ENCODE measurements around the gene SETDB1. TPM values are rescaled to one million over a fixed set of nuclear protein-coding genes. Genes with fewer than 3 reads are reported as not detected.
A peak's percentile ranks its signal among the peaks of the same experiment; 100 is the strongest.

Gene SETDB1
- total and polyA plus RNA-seq, 2 of the 13 experiments (the other 11 are each of a cell fraction or from before 2014, with no cell fraction given) = 33.1 to 34.6 TPM

DNA sequence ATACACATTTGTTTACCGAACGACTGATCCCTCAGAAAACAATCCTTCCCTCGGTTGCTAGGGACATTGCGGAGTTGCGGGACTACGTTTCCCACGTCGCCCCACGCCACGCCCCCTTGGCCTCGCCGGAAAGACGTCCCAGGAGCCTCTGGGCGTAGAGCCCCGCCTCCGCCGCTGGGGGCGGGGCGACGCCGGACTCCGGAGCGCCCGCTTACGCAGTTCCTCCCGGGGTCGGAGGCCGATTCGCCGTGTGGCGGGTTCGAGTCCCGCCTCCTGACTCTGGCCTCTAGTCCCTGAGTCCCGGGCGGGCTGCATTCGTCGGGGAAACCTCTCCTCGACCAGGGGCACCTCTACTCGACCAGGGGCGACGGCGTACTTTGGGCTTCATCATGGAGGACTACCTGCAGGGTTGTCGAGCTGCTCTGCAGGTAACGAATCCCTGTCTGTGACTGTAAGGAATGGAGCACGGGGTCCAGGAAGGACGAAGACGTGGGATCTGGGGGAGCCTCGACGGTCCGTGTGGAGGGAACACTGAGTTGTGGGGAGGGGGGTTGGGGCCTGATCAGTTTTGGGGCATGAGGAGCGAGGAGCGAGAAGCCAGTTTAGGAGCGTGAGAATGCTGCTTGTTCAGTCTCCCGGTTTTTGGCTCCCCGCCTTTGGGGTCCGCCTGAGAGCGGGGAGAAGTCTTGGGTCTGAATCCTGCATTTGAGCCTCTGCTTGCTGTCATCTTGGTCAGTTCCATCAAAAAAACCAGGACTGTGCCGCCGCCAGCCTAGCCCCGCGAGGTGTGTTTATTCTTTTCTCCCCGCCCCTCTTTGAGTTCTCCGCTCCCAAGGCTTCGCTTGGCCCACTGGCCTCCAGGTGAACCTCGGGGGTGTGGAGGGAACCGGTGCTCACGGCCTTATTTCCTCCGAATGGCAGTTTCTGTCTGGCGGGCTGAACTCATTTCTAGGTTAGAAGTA lies 82.4 kb downstream of the SETDB1 start, which contains the start of gene PRUNE1 (continued):
- peak; percentile 56 for TF ChIP-seq ZNF407 (CRISPR knock-in tag; IDR thresholded peaks at IDR 0.05; ENCODE audit: not compliant biosample characterization)
- TF ChIP-seq ZNF251 (CRISPR knock-in tag; IDR thresholded peaks at IDR 0.05) = no peak
- TF ChIP-seq ZNF777 (CRISPR knock-in tag; IDR thresholded peaks at IDR 0.05) = peak; percentile 69; the same call in 1 of the 2 replicates
- no peak for TF ChIP-seq STAT5B (CRISPR knock-in tag; IDR thresholded peaks at IDR 0.05)
- TF ChIP-seq SOX13 (IDR thresholded peaks at IDR 0.05) = no peak
- TF ChIP-seq SOX13 (CRISPR knock-in tag; conservative IDR thresholded peaks at IDR 0.05 in 1 of 2, IDR thresholded peaks at IDR 0.05 in 1 of 2) = peak in 1 of 2 experiments; percentile 40; a peak in 1 of 4 replicates
- TF ChIP-seq, protein P1, sequence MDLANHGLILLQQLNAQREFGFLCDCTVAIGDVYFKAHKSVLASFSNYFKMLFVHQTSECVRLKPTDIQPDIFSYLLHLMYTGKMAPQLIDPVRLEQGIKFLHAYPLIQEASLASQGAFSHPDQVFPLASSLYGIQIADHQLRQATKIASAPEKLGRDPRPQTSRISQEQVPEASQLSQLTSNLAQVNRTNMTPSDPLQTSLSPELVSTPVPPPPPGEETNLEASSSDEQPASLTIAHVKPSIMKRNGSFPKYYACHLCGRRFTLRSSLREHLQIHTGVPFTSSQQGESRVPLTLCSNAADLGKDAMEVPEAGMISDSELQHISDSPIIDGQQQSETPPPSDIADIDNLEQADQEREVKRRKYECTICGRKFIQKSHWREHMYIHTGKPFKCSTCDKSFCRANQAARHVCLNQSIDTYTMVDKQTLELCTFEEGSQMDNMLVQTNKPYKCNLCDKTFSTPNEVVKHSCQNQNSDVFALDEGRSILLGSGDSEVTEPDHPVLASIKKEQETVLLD (CRISPR knock-in tag; IDR thresholded peaks at IDR 0.05; ENCODE audit: low read depth) = no peak
- TF ChIP-seq, protein P2, sequence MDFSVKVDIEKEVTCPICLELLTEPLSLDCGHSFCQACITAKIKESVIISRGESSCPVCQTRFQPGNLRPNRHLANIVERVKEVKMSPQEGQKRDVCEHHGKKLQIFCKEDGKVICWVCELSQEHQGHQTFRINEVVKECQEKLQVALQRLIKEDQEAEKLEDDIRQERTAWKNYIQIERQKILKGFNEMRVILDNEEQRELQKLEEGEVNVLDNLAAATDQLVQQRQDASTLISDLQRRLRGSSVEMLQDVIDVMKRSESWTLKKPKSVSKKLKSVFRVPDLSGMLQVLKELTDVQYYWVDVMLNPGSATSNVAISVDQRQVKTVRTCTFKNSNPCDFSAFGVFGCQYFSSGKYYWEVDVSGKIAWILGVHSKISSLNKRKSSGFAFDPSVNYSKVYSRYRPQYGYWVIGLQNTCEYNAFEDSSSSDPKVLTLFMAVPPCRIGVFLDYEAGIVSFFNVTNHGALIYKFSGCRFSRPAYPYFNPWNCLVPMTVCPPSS (IDR thresholded peaks at IDR 0.05) = no peak
- TF ChIP-seq GLI4 (CRISPR knock-in tag; IDR thresholded peaks at IDR 0.05; ENCODE audit: borderline replicate concordance) = peak; percentile 66; the same call in 1 of the 2 replicates
- TF ChIP-seq RARA (CRISPR knock-in tag; IDR thresholded peaks at IDR 0.05) = peak; percentile 94
- TF ChIP-seq IRF9 (CRISPR knock-in tag; IDR thresholded peaks at IDR 0.05; ENCODE audit: borderline replicate concordance) = peak; percentile 82
- TF ChIP-seq TFE3 (CRISPR knock-in tag; IDR thresholded peaks at IDR 0.05) = no peak
- TF ChIP-seq ZNF674 (CRISPR knock-in tag; IDR thresholded peaks at IDR 0.05; ENCODE audit: low read depth) = no peak
- TF ChIP-seq REPIN1 (CRISPR knock-in tag; IDR thresholded peaks at IDR 0.05; ENCODE audit: borderline replicate concordance, low read depth) = peak; percentile 78
